K562 (cell line): ENCODE measurements around the gene CST6. TPM values are rescaled to one million over a fixed set of nuclear protein-coding genes. Genes with fewer than 3 reads are reported as not detected.

Source experiments
- CBFA2T3 ChIP-seq: fragments of 450-650 bp; IDR thresholded peaks from 2 replicates; pipeline ENCODE4 v1.6.1; 2017
- CBX5 ChIP-seq: IDR thresholded peaks from 2 replicates; pipeline ENCODE4 v1.6.1; 2014; ENCODE audit warnings: low read depth, borderline replicate concordance
- FOS ChIP-seq: IDR thresholded peaks from 3 replicates; pipeline ENCODE4 v1.6.1; 2011; ENCODE audit not compliant: insufficient read length; ENCODE audit errors: extremely low read depth
- GATA2 ChIP-seq: sonication (generic); formaldehyde crosslinking; IDR thresholded peaks from 2 replicates; pipeline ENCODE4 v1.4.0; 2020; ENCODE audit warnings: mild to moderate bottlenecking, missing genetic modification reagents
- ILF3 ChIP-seq: fragments of 450-650 bp; IDR thresholded peaks from 2 replicates; pipeline ENCODE4 v1.6.1; 2018; ENCODE audit warnings: antibody characterized with exemption, mild to moderate bottlenecking, moderate library complexity, borderline replicate concordance
- KDM2B ChIP-seq: fragments of 250-450 bp; sonication (Bioruptor Pico); IDR thresholded peaks from 2 replicates; pipeline ENCODE4 v1.8.0; 2021; ENCODE audit warnings: mild to moderate bottlenecking, moderate library complexity
- MCM7 ChIP-seq, 2 experiments: fragments of 450-650 bp; IDR thresholded peaks; 2 replicates each; pipeline ENCODE4 v1.6.1; 2016 to 2018
- NFRKB ChIP-seq: fragments of 450-650 bp; IDR thresholded peaks from 2 replicates; pipeline ENCODE4 v1.6.1; 2016; ENCODE audit warnings: low read depth
- SRF ChIP-seq, 2 experiments: fragments of 250-450, 450-650 bp in 1 of 2; sonication (Bioruptor Pico) in 1 of 2; sonication (generic) in 1 of 2; formaldehyde crosslinking; IDR thresholded peaks; 2 replicates each; pipeline versions ENCODE4 v1.5.0 to v1.5.1; 2020 to 2022; ENCODE audit warnings: mild to moderate bottlenecking in 1 of 2, missing genetic modification reagents in 1 of 2
- ZKSCAN1 ChIP-seq: fragments of 150-350 bp; IDR thresholded peaks from 2 replicates; pipeline ENCODE4 v1.6.1; 2016; ENCODE audit warnings: low read depth, low read length
- polyA plus RNA-seq, 8 experiments: library from polyadenylated mRNA; depleted of rRNA in 4 of 8; stranded (reverse) in 5 of 8; unstranded in 3 of 8; fragments of >200 nt; fragmentation: Nextera tagmentation in 2 of 8; fragmentation: Illumina TruSeq in 1 of 8; extraction: Ambion mirVana in 2 of 8; extraction: Trizol in 1 of 8; gene quantifications; 2 replicates each; pipeline versions ENCODE4 v1.2.1 to v1.2.3, GENCODE V29; 2011 to 2014; ENCODE audit warnings: inconsistent platforms in 1 of 8, missing spikeins in 1 of 8
- total RNA-seq, 7 experiments: library from RNA; depleted of rRNA in 6 of 7; stranded (reverse); fragments of >200 nt in 6 of 7; fragmentation: Illumina TruSeq in 2 of 7; extraction: Trizol in 2 of 7; gene quantifications; 2 replicates each; pipeline versions ENCODE4 v1.2.1 to v1.2.3, GENCODE V29; 2011 to 2021; ENCODE audit warnings: low replicate concordance in 1 of 7
- TF ChIP-seq, protein P1 (sequence below): fragments of 250-450 bp; sonication (Bioruptor Pico); IDR thresholded peaks from 2 replicates; pipeline ENCODE4 v1.5.0; 2022; ENCODE audit warnings: mild to moderate bottlenecking
- TF ChIP-seq, protein P2 (sequence below): fragments of 250-450 bp; sonication (Bioruptor Pico); IDR thresholded peaks from 2 replicates; pipeline ENCODE4 v1.8.0; 2021; ENCODE audit warnings: moderate library complexity, mild to moderate bottlenecking, inconsistent platforms
- TF ChIP-seq, protein P3 (sequence below): fragments of 250-450 bp; sonication (Bioruptor Pico); IDR thresholded peaks from 2 replicates; pipeline ENCODE4 v1.6.1; 2021; ENCODE audit warnings: mild to moderate bottlenecking
- TF ChIP-seq, protein P4 (sequence below): fragments of 200-400 bp; formaldehyde crosslinking; IDR thresholded peaks from 2 replicates; pipeline ENCODE4 v1.6.1; 2017; ENCODE audit warnings: mild to moderate bottlenecking, low read depth, low read length, moderate library complexity
- TF ChIP-seq, protein P5 (sequence below): sonication (generic); formaldehyde crosslinking; IDR thresholded peaks from 2 replicates; pipeline ENCODE4 v1.9.0; 2022; ENCODE audit warnings: mild to moderate bottlenecking, missing genetic modification reagents
- TF ChIP-seq, protein P6 (sequence below): sonication (generic); formaldehyde crosslinking; IDR thresholded peaks from 2 replicates; pipeline ENCODE4 v1.8.0; 2022; ENCODE audit warnings: mild to moderate bottlenecking, missing genetic modification reagents
- TF ChIP-seq, protein P7 (sequence below): sonication (generic); formaldehyde crosslinking; IDR thresholded peaks from 2 replicates; pipeline ENCODE4 v1.8.0; 2022; ENCODE audit warnings: missing genetic modification reagents, mild to moderate bottlenecking, borderline replicate concordance
- TF ChIP-seq, protein P8 (sequence below), 3 experiments: fragments of 200-800 bp in 1 of 3; fragments of 250-450 bp in 1 of 3; fragments of 450-650 bp in 1 of 3; sonication (Bioruptor Pico) in 1 of 3; sonication (Bioruptor generic) in 1 of 3; formaldehyde crosslinking in 1 of 3; IDR thresholded peaks; 2 replicates each; pipeline versions ENCODE4 v1.6.1 to v1.8.0; 2016 to 2022; ENCODE audit warnings: mild to moderate bottlenecking in 2 of 3, missing genetic modification characterization in 2 of 3, missing compliant biosample characterization in 1 of 3, moderate library complexity in 1 of 3

CST6 gene
- total and polyA plus RNA-seq, 9 of the 15 experiments (the other 6 are each of a cell fraction or from before 2014, with no cell fraction given) = not detected

DNA sequence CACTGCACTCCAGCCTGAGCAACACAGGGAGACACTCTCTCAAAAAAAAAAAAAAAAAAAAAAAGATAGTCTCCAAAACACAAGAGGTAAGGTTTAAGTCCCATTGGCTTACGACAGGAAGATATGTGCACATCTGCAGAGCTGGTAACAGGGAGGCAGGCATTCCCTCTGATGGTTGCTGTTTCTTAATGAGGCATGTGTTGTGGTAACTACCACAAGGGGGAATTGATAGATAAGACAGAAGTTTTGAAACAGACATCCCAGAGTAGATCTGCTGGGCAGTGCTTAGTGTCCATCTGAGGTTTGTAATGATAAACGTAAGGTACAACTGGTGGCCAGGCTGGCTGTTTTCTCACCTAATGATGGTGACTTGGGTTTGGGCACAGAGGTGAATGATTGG is 14.5 kb upstream of the CST6 start (continued):
- TF ChIP-seq, protein P1, sequence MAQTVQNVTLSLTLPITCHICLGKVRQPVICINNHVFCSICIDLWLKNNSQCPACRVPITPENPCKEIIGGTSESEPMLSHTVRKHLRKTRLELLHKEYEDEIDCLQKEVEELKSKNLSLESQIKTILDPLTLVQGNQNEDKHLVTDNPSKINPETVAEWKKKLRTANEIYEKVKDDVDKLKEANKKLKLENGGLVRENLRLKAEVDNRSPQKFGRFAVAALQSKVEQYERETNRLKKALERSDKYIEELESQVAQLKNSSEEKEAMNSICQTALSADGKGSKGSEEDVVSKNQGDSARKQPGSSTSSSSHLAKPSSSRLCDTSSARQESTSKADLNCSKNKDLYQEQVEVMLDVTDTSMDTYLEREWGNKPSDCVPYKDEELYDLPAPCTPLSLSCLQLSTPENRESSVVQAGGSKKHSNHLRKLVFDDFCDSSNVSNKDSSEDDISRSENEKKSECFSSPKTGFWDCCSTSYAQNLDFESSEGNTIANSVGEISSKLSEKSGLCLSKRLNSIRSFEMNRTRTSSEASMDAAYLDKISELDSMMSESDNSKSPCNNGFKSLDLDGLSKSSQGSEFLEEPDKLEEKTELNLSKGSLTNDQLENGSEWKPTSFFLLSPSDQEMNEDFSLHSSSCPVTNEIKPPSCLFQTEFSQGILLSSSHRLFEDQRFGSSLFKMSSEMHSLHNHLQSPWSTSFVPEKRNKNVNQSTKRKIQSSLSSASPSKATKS (CRISPR knock-in tag) = no peak
- TF ChIP-seq, protein P2, sequence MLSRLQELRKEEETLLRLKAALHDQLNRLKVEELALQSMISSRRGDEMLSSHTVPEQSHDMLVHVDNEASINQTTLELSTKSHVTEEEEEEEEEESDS (CRISPR knock-in tag) = no peak
- TF ChIP-seq, protein P3, sequence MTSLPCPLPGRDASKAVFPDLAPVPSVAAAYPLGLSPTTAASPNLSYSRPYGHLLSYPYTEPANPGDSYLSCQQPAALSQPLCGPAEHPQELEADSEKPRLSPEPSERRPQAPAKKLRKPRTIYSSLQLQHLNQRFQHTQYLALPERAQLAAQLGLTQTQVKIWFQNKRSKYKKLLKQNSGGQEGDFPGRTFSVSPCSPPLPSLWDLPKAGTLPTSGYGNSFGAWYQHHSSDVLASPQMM (CRISPR knock-in tag) = no peak
- TF ChIP-seq FOS = no peak
- TF ChIP-seq, protein P4, sequence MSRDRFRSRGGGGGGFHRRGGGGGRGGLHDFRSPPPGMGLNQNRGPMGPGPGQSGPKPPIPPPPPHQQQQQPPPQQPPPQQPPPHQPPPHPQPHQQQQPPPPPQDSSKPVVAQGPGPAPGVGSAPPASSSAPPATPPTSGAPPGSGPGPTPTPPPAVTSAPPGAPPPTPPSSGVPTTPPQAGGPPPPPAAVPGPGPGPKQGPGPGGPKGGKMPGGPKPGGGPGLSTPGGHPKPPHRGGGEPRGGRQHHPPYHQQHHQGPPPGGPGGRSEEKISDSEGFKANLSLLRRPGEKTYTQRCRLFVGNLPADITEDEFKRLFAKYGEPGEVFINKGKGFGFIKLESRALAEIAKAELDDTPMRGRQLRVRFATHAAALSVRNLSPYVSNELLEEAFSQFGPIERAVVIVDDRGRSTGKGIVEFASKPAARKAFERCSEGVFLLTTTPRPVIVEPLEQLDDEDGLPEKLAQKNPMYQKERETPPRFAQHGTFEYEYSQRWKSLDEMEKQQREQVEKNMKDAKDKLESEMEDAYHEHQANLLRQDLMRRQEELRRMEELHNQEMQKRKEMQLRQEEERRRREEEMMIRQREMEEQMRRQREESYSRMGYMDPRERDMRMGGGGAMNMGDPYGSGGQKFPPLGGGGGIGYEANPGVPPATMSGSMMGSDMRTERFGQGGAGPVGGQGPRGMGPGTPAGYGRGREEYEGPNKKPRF = no peak
- TF ChIP-seq ZKSCAN1 = no peak
- peak in 1 of 2 experiments; percentile 23; a peak in 1 of 4 replicates for TF ChIP-seq SRF (CRISPR knock-in tag; IDR thresholded peaks at IDR 0.05)
- no peak for TF ChIP-seq CBX5
- TF ChIP-seq CBFA2T3 = peak; percentile 63
- TF ChIP-seq, protein P5, sequence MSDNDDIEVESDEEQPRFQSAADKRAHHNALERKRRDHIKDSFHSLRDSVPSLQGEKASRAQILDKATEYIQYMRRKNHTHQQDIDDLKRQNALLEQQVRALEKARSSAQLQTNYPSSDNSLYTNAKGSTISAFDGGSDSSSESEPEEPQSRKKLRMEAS = peak; percentile 45; the same call in 1 of the 2 replicates
- TF ChIP-seq MCM7 (IDR thresholded peaks at IDR 0.05) = no peak
- TF ChIP-seq, protein P6, sequence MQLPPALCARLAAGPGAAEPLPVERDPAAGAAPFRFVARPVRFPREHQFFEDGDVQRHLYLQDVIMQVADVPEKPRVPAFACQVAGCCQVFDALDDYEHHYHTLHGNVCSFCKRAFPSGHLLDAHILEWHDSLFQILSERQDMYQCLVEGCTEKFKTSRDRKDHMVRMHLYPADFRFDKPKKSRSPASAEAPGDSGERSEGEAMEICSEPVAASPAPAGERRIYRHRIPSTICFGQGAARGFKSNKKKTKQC (CRISPR knock-in tag) = no peak
- TF ChIP-seq, protein P7, sequence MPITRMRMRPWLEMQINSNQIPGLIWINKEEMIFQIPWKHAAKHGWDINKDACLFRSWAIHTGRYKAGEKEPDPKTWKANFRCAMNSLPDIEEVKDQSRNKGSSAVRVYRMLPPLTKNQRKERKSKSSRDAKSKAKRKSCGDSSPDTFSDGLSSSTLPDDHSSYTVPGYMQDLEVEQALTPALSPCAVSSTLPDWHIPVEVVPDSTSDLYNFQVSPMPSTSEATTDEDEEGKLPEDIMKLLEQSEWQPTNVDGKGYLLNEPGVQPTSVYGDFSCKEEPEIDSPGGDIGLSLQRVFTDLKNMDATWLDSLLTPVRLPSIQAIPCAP (CRISPR knock-in tag) = no peak
- TF ChIP-seq ILF3 = no peak
- TF ChIP-seq, protein P8, sequence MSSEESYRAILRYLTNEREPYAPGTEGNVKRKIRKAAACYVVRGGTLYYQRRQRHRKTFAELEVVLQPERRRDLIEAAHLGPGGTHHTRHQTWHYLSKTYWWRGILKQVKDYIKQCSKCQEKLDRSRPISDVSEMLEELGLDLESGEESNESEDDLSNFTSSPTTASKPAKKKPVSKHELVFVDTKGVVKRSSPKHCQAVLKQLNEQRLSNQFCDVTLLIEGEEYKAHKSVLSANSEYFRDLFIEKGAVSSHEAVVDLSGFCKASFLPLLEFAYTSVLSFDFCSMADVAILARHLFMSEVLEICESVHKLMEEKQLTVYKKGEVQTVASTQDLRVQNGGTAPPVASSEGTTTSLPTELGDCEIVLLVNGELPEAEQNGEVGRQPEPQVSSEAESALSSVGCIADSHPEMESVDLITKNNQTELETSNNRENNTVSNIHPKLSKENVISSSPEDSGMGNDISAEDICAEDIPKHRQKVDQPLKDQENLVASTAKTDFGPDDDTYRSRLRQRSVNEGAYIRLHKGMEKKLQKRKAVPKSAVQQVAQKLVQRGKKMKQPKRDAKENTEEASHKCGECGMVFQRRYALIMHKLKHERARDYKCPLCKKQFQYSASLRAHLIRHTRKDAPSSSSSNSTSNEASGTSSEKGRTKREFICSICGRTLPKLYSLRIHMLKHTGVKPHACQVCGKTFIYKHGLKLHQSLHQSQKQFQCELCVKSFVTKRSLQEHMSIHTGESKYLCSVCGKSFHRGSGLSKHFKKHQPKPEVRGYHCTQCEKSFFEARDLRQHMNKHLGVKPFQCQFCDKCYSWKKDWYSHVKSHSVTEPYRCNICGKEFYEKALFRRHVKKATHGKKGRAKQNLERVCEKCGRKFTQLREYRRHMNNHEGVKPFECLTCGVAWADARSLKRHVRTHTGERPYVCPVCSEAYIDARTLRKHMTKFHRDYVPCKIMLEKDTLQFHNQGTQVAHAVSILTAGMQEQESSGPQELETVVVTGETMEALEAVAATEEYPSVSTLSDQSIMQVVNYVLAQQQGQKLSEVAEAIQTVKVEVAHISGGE (CRISPR knock-in tag; IDR thresholded peaks at IDR 0.05) = 0 out of 6 replicates have a peak, but pooled peaks of 1 of the 3 experiments have one; percentile 25
- TF ChIP-seq KDM2B (CRISPR knock-in tag) = no peak
- TF ChIP-seq GATA2 (CRISPR knock-in tag) = no peak
- TF ChIP-seq NFRKB = no peak
